HEK293 (cell line): ENCODE data around the gene EFCC1.

Experiments
- CTCF ChIA-PET: fragments of 350-600 bp; formaldehyde crosslinking; extraction: SDS; loops from one replicate; lab custom pipeline; 2021; ENCODE audit warnings: antibody characterized with exemption; lab: Yijun Ruan, JAX
- POLR2A ChIA-PET: fragments of 300-600 bp; formaldehyde crosslinking; extraction: SDS; loops from one replicate; lab custom pipeline; 2020; ENCODE audit warnings: antibody characterized with exemption, inconsistent platforms; lab: Yijun Ruan, JAX
- H3K27ac ChIP-seq: fragments of 200-500 bp; sonication (Bioruptor generic); 2 replicates; pipeline ENCODE4 v1.5.1; 2014; ENCODE audit warnings: low read depth, low read length, control low read depth, inconsistent platforms; ENCODE audit errors: extremely low read depth
- H3K36me3 ChIP-seq, 2 experiments: fragments of 200-500 bp in 1 of 2; sonication (Bioruptor generic) in 1 of 2; 1 replicate in 1 of 2; 2 replicates in 1 of 2; pipeline ENCODE4 v1.5.1; 2014 to 2017; ENCODE audit warnings: inconsistent platforms in 2 of 2, low read length in 2 of 2; ENCODE audit not compliant: control insufficient read depth in 2 of 2, insufficient read depth in 1 of 2
- H3K4me1 ChIP-seq: fragments of 200-500 bp; sonication (Bioruptor generic); 2 replicates; pipeline ENCODE4 v1.5.1; 2014; ENCODE audit warnings: mild to moderate bottlenecking, low read length, inconsistent platforms; ENCODE audit not compliant: control insufficient read depth, insufficient read depth
- H3K4me3 ChIP-seq: 2 replicates; pipeline ENCODE4 v1.5.1; 2011; ENCODE audit warnings: low read depth, mild to moderate bottlenecking, control low read depth, low read length, moderate library complexity
- H3K9me3 ChIP-seq: fragments of 200-500 bp; sonication (Bioruptor generic); 2 replicates; pipeline ENCODE4 v1.5.1; 2014; ENCODE audit warnings: low read depth, low read length, inconsistent platforms; ENCODE audit not compliant: control insufficient read depth, insufficient read depth
- BCL11B ChIP-seq: fragments of 450-650 bp; formaldehyde crosslinking; IDR thresholded peaks from 2 replicates; pipeline ENCODE4 v1.5.1; 2016; ENCODE audit warnings: low read depth, missing biosample characterization, missing genetic modification characterization
- HOXD13 ChIP-seq: sonication (generic); formaldehyde crosslinking; IDR thresholded peaks from 2 replicates; pipeline ENCODE4 v1.8.0; 2022; ENCODE audit warnings: missing genetic modification reagents, borderline replicate concordance
- SP7 ChIP-seq: fragments of 450-650 bp; formaldehyde crosslinking; IDR thresholded peaks from 2 replicates; pipeline ENCODE4 v1.5.1; 2016; ENCODE audit warnings: missing biosample characterization, missing genetic modification characterization
- ZFHX2 ChIP-seq: fragments of 450-650 bp; formaldehyde crosslinking; conservative IDR thresholded peaks from 2 replicates; pipeline ENCODE4 v1.5.1; 2016; ENCODE audit warnings: missing biosample characterization, missing genetic modification characterization
- ZFP41 ChIP-seq: fragments of 450-650 bp; formaldehyde crosslinking; IDR thresholded peaks from 2 replicates; pipeline ENCODE4 v1.5.1; 2016; ENCODE audit warnings: missing biosample characterization, missing genetic modification characterization, borderline replicate concordance
- ZNF10 ChIP-seq: fragments of 450-650 bp; formaldehyde crosslinking; IDR thresholded peaks from 2 replicates; pipeline ENCODE4 v1.5.1; 2017; ENCODE audit warnings: missing biosample characterization, missing genetic modification characterization
- ZNF211 ChIP-seq: fragments of 450-650 bp; formaldehyde crosslinking; IDR thresholded peaks from 2 replicates; pipeline ENCODE4 v1.5.1; 2016; ENCODE audit warnings: low read depth, missing biosample characterization, missing genetic modification characterization
- ZNF549 ChIP-seq: fragments of 450-650 bp; IDR thresholded peaks from 2 replicates; pipeline ENCODE4 v1.5.1; 2018; ENCODE audit warnings: missing biosample characterization, missing genetic modification characterization, mild to moderate bottlenecking, inconsistent platforms, moderate library complexity
- ZNF571 ChIP-seq: fragments of 450-650 bp; formaldehyde crosslinking; IDR thresholded peaks from 2 replicates; pipeline ENCODE4 v1.5.0; 2017; ENCODE audit warnings: missing biosample characterization, missing genetic modification characterization
- ZNF777 ChIP-seq: fragments of 450-650 bp; formaldehyde crosslinking; IDR thresholded peaks from 2 replicates; pipeline ENCODE4 v1.5.1; 2017; ENCODE audit warnings: missing biosample characterization, missing genetic modification characterization, borderline replicate concordance
- ZNF785 ChIP-seq: fragments of 450-650 bp; formaldehyde crosslinking; IDR thresholded peaks from 2 replicates; pipeline ENCODE4 v1.5.1; 2016; ENCODE audit warnings: missing biosample characterization, missing genetic modification characterization
- ZSCAN23 ChIP-seq: fragments of 450-650 bp; formaldehyde crosslinking; IDR thresholded peaks from 2 replicates; pipeline ENCODE4 v1.5.1; 2016; ENCODE audit warnings: missing biosample characterization, missing genetic modification characterization
- TF ChIP-seq, protein P1 (sequence below): fragments of 450-650 bp; formaldehyde crosslinking; IDR thresholded peaks from 2 replicates; pipeline ENCODE4 v1.5.1; 2016; ENCODE audit warnings: missing biosample characterization, missing genetic modification characterization
- TF ChIP-seq, protein P2 (sequence below): fragments of 450-650 bp; formaldehyde crosslinking; IDR thresholded peaks from 2 replicates; pipeline ENCODE4 v1.5.1; 2016; ENCODE audit warnings: missing biosample characterization, missing genetic modification characterization
- TF ChIP-seq, protein P3 (sequence below): fragments of 450-650 bp; formaldehyde crosslinking; IDR thresholded peaks from 2 replicates; pipeline ENCODE4 v1.5.1; 2017; ENCODE audit warnings: missing biosample characterization, missing genetic modification characterization
- TF ChIP-seq, protein P4 (sequence below): fragments of 450-650 bp; formaldehyde crosslinking; IDR thresholded peaks from 2 replicates; pipeline ENCODE4 v1.5.1; 2017; ENCODE audit warnings: missing biosample characterization, missing genetic modification characterization
- TF ChIP-seq, protein P5 (sequence below): fragments of 450-650 bp; formaldehyde crosslinking; IDR thresholded peaks from 2 replicates; pipeline ENCODE4 v1.5.1; 2017; ENCODE audit warnings: missing biosample characterization, mild to moderate bottlenecking, missing genetic modification characterization, moderate library complexity

EFCC1 gene

DNA sequence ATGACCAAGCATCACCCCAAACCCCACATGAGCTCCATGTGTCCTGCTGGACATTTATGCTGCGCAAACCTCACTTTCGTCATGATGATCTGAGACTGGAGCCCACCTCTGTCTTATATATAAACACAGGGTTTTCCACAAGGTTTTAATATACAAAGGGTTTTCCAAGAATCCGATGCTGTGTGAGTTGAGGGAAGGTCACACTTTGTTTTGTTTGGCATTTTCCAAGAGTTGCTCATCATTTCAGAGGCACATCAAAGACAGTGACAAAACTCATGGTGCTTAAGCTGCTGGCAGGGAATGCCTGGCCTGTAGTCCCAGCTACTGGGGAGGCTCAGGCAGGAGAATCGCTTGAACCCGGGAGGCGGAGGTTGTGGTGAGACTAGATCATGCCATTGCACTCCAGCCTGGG lies 20.0 kb downstream of the EFCC1 start (continued):
- TF ChIP-seq, protein P1, sequence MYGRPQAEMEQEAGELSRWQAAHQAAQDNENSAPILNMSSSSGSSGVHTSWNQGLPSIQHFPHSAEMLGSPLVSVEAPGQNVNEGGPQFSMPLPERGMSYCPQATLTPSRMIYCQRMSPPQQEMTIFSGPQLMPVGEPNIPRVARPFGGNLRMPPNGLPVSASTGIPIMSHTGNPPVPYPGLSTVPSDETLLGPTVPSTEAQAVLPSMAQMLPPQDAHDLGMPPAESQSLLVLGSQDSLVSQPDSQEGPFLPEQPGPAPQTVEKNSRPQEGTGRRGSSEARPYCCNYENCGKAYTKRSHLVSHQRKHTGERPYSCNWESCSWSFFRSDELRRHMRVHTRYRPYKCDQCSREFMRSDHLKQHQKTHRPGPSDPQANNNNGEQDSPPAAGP (tag by site-specific recombination) = no peak
- TF ChIP-seq ZNF777 = no peak
- TF ChIP-seq ZSCAN23 (tag by site-specific recombination) = no peak

DNA sequence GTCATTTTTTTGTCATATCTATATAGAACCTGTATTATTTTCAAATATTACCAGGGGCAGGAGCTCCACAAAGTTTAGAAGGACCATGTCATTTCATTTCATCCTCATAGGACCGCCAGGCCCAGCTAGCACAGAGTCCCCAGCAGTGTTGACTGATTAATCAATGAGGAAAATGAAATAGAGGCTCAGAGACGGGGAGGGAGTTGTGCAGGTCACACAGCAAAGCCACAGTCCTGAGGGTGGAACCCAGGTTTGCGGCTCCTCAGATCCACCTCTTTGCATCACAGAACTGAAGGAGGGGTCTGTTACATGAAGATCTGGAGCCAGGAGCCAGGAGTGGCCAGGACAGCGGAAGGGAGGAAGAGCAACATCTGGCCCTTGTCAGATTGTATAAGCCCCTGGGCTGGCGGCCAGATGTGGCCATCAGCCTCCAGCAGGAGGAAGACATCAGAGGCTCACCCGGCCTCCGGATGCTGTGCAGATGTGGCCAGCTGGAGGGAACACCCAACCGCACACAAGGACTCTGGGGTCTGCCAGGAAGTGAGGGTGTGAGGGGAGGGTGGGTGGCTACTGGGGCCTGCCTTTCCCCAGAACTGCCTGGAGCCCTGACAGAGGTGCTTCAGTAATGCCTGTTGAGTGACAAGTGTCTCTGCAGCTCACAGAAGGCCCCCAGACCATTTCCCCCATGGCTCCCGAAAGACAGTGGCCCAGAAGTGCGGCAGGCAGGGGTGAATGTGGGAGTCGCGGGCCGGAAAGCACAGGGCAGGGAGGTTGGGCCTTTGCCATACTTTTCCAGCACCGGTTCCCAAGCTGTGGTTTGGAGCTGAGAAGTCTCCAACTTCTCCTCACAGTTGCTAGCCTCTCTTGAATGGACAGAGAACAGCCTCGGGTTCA lies 21.3 kb downstream of the EFCC1 start:
- no peak overlapping the region for H3K4me3 ChIP-seq
- POLR2A ChIA-PET = no interaction called here
- TF ChIP-seq SP7 (tag by site-specific recombination) = no peak
- no peak for TF ChIP-seq ZNF785 (tag by site-specific recombination)
- TF ChIP-seq ZFP41 = no peak
- no peak for TF ChIP-seq ZNF211 (tag by site-specific recombination)
- TF ChIP-seq, protein P2, sequence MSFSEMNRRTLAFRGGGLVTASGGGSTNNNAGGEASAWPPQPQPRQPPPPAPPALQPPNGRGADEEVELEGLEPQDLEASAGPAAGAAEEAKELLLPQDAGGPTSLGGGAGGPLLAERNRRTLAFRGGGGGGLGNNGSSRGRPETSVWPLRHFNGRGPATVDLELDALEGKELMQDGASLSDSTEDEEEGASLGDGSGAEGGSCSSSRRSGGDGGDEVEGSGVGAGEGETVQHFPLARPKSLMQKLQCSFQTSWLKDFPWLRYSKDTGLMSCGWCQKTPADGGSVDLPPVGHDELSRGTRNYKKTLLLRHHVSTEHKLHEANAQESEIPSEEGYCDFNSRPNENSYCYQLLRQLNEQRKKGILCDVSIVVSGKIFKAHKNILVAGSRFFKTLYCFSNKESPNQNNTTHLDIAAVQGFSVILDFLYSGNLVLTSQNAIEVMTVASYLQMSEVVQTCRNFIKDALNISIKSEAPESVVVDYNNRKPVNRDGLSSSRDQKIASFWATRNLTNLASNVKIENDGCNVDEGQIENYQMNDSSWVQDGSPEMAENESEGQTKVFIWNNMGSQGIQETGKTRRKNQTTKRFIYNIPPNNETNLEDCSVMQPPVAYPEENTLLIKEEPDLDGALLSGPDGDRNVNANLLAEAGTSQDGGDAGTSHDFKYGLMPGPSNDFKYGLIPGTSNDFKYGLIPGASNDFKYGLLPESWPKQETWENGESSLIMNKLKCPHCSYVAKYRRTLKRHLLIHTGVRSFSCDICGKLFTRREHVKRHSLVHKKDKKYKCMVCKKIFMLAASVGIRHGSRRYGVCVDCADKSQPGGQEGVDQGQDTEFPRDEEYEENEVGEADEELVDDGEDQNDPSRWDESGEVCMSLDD (tag by site-specific recombination) = no peak
- TF ChIP-seq ZNF571 (tag by site-specific recombination) = no peak
- TF ChIP-seq, protein P3, sequence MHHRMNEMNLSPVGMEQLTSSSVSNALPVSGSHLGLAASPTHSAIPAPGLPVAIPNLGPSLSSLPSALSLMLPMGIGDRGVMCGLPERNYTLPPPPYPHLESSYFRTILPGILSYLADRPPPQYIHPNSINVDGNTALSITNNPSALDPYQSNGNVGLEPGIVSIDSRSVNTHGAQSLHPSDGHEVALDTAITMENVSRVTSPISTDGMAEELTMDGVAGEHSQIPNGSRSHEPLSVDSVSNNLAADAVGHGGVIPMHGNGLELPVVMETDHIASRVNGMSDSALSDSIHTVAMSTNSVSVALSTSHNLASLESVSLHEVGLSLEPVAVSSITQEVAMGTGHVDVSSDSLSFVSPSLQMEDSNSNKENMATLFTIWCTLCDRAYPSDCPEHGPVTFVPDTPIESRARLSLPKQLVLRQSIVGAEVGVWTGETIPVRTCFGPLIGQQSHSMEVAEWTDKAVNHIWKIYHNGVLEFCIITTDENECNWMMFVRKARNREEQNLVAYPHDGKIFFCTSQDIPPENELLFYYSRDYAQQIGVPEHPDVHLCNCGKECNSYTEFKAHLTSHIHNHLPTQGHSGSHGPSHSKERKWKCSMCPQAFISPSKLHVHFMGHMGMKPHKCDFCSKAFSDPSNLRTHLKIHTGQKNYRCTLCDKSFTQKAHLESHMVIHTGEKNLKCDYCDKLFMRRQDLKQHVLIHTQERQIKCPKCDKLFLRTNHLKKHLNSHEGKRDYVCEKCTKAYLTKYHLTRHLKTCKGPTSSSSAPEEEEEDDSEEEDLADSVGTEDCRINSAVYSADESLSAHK (tag by site-specific recombination) = no peak
- TF ChIP-seq ZFHX2 (tag by site-specific recombination) = no peak
- no peaks in the 10 kb centered on the region for H3K36me3 ChIP-seq
- no peak overlapping the region for H3K27ac ChIP-seq
- H3K4me1 ChIP-seq = no peaks in the 10 kb centered on the region
- H3K9me3 ChIP-seq = no peaks in the 10 kb centered on the region
- CTCF ChIA-PET = interaction anchor here (0.6 to 0.8 kb wide), 3 partner anchors 30 to 224 kb away, joined by 3 to 5 read pairs (median 4); no protein-coding TSS in a partner anchor

DNA sequence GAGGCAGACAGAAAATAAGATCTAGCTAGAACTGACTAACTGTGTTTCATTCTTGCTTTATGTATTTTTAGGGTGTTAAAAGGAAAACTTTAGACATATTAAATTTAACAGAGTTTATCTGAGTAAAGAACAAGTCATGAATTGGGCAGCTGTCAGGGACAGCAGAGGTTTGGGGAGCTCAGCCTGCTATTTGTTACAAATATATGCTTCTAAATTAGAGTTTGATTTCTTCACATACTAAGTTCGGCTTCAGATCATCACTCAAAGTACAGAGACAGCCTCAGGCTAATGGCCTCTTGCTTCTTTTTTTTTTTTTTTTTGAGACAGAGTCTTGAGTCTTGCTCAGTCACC lies 21.9 kb downstream of the EFCC1 start:
- CTCF ChIA-PET = interaction anchor here (0.7 to 0.8 kb wide), 3 partner anchors 43 to 223 kb away, joined by 4 to 5 read pairs (median 4); no protein-coding TSS in a partner anchor
- H3K27ac ChIP-seq = no peak overlapping the region
- H3K4me1 ChIP-seq = no peaks in the 10 kb centered on the region
- no peak overlapping the region for H3K4me3 ChIP-seq
- POLR2A ChIA-PET = no interaction called here
- no peaks in the 10 kb centered on the region for H3K9me3 ChIP-seq
- TF ChIP-seq, protein P4, sequence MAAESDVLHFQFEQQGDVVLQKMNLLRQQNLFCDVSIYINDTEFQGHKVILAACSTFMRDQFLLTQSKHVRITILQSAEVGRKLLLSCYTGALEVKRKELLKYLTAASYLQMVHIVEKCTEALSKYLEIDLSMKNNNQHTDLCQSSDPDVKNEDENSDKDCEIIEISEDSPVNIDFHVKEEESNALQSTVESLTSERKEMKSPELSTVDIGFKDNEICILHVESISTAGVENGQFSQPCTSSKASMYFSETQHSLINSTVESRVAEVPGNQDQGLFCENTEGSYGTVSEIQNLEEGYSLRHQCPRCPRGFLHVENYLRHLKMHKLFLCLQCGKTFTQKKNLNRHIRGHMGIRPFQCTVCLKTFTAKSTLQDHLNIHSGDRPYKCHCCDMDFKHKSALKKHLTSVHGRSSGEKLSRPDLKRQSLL (tag by site-specific recombination) = no peak
- TF ChIP-seq HOXD13 (CRISPR knock-in tag) = no peak
- TF ChIP-seq, protein P5, sequence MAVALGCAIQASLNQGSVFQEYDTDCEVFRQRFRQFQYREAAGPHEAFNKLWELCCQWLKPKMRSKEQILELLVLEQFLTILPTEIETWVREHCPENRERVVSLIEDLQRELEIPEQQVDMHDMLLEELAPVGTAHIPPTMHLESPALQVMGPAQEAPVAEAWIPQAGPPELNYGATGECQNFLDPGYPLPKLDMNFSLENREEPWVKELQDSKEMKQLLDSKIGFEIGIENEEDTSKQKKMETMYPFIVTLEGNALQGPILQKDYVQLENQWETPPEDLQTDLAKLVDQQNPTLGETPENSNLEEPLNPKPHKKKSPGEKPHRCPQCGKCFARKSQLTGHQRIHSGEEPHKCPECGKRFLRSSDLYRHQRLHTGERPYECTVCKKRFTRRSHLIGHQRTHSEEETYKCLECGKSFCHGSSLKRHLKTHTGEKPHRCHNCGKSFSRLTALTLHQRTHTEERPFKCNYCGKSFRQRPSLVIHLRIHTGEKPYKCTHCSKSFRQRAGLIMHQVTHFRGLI (tag by site-specific recombination) = no peak
- TF ChIP-seq BCL11B (tag by site-specific recombination) = no peak
- peak; percentile 91 for TF ChIP-seq ZNF549 (tag by site-specific recombination)
- no peak for TF ChIP-seq ZNF10 (tag by site-specific recombination)
- H3K36me3 ChIP-seq = no peaks in the 10 kb centered on the region
